Central memory CD4-positive, alpha-beta T cell (primary cell): ENCODE results near the gene KIF13A.
"Not testable (repeated sequence)": the region's sequence is repeated elsewhere in the genome, so short reads cannot be mapped to it uniquely, and the experiment has no call there.

Experiments used
- DNase-seq: peaks from one replicate; pipeline ENCODE4 v3.0.0; 2022

The KIF13A gene

DNA sequence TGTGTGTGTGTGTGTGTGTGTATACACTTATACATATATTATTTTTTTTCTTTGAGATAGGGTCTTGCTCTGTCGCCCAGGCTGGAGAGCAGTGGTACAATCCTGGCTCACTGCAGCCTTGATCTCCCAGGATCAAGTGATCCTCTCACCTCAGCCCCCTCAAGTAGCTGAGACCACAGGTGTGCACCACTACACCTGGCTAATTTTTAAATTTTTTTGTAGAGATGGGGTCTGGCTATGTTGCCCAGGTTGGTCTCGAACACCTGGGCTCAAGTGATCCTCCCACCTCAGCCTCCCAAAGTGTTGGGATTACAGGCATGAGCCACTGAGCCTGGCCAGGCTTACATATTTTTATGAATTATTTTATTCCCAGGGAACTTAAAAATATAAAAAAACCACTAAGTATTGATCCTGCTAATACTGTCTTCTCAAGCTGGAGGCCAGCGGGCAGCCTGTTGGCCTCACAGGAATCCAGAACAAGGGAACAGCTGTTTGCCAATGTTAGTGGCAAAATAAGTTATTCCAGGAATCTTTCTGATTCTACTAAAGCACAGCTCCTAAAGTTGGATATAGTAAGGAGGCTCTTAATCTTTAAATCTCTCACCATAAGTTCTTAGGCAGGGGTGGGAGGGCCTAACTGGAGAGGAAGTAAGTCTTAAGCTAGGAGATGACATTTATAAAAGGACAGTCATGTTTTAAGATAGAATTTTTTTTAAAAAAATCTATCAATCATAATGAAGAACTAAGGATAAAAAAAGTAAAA is 145.2 kb downstream of the KIF13A start:
- DNase-seq, result no peak

DNA sequence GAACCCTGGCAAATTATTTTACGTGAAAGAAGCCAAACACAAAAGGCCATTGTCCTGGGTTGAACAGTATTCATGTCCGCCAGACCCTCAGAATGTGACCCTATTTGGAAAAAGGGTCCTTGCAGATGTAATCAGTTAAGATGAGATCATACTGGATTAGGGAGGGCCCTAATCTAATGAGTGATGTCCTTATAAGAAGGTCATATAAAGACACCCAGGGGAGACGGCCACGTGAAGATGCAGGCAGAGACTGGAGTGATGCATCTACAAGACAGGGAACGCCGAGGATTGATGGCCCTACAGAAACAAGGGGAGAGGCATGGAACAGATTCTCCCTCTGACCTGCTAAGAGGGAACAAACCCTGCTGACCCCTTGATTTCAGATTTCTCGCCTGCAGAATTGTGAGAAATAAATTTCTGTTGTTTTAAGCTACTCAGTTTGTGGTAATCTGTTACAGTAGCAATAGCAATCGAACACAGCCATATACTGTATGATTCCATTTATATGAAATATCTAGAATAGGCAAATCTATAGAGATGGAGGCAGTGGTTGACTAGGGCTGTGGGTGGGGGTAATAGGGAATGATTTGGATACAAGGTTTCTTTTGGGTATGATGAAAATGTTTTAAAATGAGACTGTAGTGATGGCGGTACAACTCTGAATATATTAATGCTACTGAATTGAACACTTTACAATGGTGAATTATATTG is 147.8 kb downstream of the KIF13A start:
- DNase-seq, result no peak

DNA sequence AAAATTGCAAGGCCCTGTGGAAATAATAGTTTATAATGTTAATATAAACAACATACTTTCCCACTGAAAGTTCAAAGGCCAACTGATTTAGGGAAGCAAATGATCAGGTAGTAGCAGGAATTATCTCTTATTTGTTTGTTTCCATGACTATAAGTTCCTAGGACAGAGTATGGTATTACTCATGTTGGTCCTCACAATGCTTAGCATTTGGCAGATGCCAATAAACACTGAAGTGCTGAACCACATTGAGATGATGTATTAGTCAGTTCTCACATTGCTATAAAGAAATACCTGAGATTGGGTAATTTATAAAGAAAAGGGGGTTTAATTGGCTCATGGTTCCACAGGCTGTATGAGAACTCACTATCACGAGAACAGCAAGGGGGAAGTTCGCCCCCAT is 151.1 kb downstream of the KIF13A start:
- no peak for DNase-seq

DNA sequence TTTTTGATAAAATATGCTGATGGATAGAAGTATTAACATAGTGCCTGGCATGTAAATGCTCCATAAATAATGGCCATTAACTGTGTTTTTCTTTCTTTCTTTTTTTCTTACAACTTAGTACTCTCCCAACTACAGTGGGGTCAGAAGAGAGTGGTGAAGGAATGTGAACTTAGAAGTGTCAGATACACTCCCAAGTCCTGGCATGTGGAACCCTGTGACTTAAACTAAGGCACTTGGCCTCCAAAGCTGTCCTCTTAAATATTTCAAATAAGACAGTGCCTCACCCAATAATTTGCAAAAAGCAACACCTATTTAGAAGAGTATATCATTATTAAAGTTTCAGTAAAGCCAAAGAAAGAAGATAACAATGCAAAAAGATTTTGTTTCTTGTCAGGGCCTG is 151.7 kb downstream of the KIF13A start:
- no peak for DNase-seq

DNA sequence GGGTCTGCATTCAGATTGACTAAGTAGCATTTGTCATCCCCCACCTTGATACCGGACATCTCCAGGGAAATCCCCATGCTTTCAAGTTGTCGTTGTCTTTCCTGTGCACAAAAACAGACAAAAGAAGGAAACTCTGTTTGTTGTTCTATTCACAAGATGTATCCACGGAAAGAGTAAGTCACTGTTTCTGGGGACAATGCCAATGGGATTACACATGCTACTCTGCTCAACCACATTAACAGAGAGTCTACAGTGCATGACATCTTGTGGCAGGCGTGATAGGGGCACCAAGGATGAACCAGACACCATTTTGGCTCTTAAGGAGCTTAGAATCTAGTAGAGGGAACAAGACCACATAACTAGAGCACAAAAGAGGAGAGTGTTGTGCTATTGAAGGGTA is 156.3 kb downstream of the KIF13A start:
- DNase-seq, result no peak

DNA sequence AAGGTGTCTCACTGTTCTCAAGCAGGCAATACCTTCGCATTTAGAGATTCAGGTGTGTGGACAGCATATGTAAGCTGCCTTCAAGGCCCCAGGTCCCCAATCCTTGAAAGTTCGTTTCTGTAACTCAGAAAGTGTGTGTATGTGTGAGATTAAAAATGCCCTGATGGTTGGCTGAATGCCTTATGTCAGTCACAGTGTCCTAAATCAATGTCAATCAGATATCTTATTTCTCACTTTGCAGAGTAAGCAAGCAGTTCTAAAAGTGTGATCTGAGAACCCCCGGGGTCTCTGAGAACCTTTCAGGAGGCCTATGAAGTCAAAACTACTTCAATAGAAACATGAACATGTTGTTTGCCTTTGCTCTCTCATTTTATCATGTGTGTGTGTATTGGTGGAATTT is 157.5 kb downstream of the KIF13A start:
- no peak for DNase-seq

DNA sequence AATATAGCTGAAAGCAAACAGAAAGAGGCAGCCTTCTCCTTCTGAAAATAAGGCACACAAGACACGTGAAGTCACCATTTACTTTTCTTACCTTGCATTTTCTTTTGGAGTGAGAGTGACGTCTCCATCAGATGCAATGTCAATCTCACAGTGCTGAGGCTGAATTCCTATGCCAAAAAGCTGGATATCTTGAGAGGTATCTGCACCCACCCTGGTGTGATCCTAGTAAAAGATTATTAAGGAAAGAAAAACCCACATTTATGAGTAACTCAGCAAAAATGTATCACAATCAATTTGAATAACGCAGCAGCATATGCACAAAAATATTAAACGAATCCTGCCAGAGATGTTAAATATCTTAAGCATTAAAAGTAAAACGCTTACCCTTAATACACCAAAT is 159.3 kb downstream of the KIF13A start:
- no peak for DNase-seq

DNA sequence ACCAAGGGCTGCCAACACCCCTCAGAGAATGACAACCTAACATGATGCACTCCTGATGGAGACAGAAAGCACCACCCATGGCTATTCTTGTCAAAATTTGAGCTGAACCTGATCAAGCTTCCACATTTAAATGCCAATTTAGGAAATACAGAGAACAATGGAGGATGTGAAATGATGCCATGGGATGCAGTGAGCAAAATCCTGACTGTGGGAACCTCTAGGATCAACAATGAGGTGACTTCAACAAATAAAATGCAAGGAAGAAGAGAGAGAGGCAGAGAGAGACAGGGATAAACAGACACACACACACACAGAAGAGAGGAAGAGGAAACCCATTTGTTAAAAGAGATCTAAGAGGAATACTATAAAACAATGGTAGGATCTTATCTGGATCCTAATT is 161.1 kb downstream of the KIF13A start:
- DNase-seq, result no peak

DNA sequence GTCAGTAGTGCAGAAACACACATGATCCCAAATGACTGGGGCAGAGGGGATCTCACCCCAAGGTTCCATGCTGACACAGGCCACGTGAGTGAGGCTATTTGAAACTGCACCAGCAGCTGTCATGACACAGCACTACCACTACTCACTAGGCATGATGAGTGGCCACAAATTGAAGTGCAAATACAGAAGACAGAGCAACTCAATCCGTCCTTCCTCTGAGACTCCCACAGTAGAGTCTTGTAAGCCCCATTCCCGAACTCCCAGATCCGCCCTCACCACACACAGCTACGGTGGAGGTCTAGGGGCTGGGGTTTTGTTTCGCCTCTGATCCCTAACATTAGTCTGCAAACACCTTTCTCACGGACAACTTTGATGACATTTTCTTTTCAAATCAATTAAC is 167.4 kb downstream of the KIF13A start:
- no peak for DNase-seq

DNA sequence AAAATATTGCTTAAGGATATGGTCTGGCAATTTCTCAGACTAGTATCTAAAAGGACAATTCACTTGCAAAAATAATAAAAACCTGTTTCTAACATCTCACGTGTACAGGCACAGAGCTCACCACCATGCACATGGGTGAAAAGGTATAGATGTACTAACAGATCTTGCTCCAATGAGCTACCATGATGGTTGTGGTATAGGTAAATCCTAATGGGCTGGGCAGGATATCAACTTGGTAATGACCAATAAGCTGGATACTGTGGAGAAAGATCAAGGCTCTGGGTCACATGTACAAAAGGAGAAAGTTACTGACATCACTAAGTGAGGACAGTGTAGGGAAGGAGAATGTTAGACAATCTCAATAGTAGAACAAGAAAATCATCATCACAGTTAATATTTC is 169.7 kb downstream of the KIF13A start:
- no peak for DNase-seq

DNA sequence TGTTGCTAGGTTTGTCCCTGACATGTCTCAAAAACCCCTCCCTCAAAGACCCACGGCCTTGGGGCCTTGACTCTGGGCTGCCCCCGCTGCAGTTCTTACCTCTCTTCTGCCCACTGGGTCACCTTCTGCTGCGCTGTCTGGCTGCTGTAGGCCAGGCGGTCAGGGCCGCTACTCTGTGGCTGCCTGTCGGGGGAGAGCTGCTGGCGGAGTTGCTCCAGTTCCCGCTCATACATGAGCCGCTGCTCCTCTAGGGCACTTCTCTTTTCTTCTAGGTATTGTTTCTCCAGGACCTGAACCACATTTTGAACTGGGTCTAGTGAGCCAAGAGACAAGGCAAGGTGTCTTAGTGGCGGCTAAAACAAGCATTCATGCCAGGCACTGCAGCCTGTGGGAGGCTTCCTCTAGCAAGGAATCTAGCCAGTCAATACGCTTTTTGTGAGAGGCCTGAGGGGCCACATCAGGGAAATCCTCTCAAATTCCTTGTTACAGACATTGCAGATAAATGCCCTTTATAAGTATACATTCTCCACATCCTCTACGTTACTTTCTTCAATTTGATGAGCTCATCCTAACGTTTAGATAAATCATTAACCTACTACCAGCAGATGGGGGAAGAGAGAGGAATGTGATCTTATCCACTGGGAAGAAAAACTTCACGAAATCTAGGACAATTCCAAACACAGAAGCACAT is 170.4 kb downstream of the KIF13A start:
- no peak for DNase-seq

DNA sequence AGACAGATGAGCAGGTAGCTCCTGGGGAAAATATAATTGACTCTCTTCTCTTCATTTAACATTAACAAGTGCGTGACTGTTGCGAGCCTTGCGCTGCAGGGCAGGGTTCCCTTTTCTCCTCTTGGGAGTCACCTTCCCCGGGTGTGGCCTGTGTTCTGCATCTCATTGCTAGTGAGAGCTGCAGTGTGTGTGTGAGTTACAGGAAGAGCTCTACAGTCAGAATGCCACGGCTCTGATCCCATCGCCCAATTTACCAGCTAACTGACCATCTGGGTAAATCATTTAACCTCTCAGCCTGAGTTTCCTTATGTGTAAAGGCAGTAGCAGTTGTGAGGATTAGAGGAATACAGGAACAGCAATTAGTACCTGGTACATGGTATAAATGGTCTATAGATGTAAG is 173.9 kb downstream of the KIF13A start:
- no peak for DNase-seq

DNA sequence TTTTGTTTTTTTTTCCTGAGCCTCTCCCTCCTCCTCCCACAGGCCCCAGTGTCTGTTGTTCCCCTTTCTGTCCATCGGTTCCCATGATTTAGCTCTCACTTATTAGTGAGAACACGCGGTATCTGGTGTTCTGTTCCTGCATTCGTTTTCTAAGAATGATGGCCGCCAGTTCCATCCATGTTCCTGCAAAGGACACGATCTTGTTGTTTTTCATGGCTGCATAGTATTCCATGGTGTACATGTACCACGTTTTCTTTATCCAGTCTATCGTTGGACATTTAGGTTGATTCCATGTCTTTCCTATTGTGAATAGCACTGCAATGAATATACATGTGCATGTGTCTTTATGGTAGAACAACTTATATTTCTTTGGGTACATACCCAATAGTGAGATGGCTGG is 175.1 kb downstream of the KIF13A start:
- DNase-seq, result no peak

DNA sequence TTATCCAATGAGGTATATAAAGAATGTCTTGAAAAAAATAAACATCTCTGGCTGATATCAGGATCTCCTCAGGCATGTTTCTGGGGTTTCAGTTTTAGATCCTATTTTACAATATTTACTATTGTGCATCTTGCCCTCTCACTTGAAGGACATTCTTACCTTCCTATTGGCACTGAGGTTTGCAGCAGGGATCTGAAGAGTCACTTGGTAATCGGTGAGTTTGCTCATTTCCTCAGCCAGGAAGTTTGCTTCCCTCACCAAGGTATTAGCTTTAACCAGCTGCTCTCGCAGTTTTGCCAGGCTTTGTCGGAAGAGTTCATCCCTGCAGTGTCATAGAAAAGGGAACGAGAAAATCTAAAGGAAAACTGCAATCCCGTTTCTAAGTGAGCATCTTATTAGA is 178.8 kb downstream of the KIF13A start:
- no peak for DNase-seq

DNA sequence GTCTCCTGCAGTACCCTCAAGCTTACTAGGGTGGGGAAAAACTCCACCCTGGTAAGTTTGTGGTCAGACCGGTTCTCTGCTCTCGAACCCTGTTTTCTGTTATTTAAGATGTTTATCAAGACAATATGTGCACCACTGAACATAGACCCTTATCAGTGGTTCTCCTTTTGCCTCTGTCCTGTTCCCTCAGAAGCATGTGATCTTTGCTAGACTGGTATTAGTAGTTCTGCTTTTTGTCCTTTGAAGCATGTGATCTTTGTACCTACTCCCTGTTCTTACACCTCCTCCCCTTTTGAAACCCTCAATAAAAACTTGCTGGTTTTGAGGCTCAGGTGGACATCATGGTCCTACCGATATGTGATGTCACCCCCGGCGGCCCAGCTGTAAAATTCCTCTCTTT is 180.0 kb downstream of the KIF13A start:
- not testable (repeated sequence) for DNase-seq

DNA sequence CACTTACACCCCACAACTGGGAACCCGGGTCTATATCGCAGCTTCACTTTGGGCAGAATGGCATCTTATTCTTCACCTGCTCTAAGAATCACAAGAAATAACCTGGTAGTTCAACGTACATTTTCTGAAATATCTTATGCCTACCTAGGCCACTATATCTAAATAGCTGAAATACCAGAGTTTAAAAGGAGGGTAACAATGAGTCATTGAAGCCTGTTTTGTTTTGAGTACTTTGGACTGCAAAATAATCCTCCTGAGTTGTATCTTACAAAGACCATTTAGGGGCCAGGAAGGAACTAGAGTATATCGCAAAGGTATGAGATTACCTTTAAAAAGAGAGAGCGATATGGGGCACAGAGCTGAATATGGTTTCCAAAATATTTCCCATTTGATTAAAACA is 184.0 kb downstream of the KIF13A start:
- no peak for DNase-seq

DNA sequence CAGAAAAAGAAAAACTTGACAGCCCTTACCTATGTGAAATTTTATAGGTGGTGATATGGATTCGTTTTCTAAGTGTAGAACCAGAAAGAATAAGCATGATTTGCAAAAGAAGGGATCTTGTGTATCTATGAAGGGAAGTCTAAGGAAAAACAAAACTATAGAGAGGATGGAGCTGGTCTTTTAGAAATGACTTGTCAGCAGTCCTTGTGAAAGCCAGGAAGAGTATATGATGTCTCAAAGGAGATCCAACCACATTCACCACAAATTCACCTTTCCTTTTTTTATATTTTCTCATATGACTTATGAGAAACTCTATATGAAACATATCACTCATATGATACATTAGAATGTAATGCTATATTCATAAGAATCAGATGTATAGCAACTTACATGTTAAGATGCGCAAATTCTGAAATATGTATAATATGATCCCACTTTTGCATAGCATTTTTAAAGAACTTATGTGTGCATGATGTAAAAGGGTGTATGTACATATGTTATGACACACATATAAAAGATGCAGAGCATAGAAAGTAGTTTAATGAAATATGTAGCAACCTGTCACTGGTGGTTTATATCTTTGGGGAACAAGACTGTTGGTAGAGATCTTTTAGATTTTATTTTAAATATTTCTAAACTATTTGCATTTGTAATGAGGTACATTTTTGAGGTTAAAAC is 188.8 kb downstream of the KIF13A start:
- no peak for DNase-seq

DNA sequence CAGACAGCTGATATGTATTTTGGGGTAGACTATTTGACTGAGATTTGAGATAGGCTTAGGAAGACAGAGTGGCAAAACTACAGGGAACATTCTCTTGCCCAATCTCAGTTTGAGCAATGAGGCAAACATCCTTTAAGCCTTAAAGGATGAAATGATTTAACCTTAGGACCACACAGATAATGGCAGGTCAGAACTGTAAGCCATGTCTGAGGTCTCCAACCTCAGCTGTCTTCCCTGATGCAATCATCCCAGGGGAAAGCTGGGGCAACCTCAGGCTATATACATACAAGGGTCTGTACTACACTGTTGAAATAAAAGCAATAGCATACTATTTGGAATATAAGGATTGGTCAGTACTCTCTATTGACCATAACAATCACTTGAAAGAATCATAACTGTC is 196.9 kb downstream of the KIF13A start:
- DNase-seq, result no peak

DNA sequence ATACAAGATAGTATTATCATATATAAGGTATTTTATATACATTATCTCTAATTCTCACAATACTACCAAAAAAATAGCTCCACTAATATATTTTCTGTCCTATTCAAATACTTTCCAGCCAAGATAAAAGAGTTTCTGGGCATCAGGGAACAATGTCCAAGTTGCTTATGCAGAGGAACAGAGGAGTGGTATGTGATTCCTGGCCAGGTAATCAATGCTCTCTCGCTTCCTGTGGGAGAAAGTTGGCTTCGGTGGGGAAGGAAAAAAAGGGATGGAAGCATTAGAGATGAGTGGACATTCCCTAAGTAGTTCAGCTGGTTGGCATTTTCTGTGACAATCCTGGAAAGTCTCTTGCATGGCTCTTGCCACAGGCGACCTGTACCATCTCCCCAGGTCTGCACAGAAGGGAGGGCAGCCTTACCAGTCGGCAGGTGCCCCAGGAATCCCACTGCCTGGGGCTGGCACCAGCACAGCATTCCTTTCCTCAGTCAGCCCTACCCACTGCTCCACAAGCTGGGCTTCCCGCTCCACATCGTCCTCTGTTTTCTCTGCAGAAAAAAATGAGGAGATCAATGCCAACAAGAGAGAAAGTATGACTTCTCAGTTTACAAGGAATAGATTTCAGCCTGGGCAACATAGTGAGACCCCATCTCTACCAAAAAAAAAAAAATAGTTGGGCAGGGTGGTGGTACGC is 202.2 kb downstream of the KIF13A start:
- DNase-seq, result no peak

DNA sequence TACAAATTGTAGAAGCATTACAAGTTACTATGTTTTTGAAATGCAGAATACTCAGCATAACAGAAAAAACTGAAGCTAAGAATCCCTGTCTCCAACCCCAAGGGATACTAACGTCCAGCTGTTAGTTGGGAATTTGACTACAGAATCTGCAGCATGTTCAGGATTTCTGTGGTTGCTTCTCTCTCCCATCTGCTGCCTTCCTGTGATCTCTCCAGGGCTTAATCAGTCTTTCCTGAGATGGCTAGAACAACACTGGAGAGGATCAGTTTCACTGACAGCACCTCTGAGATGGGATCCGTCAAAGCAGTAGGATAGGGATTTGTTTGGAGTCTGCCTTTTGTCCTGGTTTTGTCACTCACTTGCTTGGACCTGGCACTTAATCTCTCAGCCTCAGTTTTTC is 207.4 kb downstream of the KIF13A start:
- DNase-seq, result no peak

DNA sequence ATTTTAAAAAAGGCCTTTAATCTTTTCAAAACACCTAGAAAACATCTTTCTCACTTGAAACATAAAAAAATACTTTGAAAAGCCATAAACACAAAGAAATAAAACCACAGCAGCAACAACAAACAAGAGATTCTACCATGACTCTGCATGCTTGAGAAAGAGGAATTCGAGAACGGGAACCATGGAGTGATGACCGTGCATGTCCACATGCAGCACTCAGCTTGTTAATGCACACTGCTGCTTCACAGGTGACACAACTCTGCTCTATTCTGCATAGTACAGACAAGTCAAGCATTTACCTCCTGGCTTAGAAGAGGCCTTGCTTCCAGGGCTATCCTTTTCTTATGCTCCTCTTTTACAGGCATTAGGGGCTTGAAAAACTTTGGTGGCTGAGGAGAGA is 215.8 kb downstream of the KIF13A start:
- no peak for DNase-seq

DNA sequence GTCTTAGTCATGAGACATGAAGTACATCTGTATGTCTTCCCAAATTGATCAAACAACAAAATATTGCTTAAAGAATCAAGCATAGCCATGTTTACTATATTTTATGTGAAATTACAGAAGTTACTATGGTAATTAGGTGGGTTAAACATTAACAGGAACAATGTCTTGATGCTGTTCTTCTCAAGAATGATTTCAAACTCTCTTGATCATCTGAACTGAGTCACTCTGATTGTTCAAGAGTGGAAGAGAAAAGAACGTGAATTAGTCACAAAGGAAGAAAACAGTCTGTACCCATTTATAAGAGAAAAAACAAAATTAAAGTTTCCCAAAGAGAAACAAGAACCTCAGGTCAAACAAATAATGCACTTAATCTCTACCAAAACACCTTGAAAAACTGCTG is 218.6 kb downstream of the KIF13A start:
- DNase-seq, result no peak

DNA sequence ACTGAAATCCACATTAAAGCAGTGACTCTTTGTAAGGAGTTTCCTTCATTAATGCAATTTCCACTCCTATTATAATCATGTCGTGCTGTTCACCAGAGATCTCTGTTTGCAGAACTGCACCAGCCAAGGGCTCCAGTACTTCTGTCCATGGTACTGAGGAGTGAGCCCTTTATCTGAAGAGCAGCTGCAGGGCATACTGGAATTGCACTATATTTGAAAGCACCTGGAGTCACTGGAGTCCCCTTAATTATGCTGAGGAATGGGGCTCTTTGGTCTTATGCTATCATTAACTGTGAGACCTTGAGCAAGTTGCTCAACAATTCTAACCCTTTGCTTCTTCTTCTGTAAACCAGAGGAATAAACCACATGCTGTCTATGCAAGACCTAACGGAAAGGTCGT is 219.0 kb downstream of the KIF13A start:
- DNase-seq, result no peak
